ENCODE results near the gene PTPRG.

Gene PTPRG

DNA sequence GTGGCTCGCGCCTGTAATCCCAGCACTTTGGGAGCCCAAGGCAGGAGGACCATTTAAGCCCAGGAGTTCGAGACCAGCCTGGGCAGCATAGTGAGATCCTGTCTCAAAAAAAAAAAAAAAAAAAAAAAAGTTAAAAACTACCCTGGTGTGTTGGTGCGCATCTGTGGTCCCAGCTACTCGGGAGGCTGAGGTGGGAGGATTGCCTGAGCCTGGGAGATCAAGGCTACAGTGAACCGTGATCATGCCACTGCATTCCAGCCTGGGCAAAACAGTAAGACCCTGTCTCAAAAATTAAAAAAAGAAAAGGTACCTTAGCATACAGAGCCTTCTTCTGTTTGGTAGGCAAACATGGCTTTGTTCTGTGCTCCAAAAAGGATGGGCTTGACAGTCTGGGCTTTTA lies 57.5 kb downstream of the PTPRG start:
- DNase-seq (ENCODE audit: low spot score) = no peak

DNA sequence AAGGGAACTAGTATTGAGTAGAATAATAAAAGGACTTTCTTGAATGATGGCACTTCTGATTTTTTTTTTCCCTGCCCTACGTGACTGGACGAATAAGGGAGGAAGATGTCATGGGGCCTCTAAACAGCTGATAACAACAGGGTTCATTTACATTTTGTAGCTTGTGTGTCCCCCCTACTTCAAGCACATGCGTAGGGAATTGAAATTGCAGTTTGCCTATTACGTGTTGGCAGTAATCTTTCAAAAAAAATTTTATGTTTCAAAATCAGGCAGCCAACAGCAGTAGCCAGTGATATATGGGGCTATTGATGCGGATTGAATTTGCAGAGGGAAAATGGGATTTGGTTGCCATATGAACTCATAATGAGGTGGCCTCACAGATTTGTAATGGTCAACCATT lies 58.7 kb downstream of the PTPRG start:
- no peak for DNase-seq (ENCODE audit: low spot score)

GRCh38 chr3:61624300-61624699 lies 62.9 kb downstream of the PTPRG start:
- no peak for DNase-seq (ENCODE audit: low spot score)

DNA sequence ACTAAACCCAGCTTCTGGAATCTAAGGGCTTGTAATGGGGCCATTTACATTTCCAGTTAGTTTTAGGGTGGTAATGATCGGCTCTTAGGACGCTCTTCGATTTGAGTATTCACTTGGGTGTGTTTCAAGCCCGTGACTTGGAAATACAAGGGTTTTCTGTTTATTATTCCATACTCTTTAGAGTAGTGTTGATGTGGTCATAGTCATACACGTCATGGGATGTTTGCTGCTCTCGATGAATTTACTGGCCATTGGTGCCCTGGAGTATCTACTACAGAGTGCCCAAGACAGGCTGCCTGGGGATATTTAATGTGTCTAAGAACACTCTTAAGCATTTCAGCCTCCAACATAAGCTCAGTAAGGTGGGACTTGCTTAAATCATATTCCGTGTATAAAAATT lies 64.1 kb downstream of the PTPRG start:
- no peak for DNase-seq (ENCODE audit: low spot score)

- no peak for DNase-seq (ENCODE audit: low spot score)
These were observed 65.1 kb downstream of the PTPRG start for GRCh38 chr3:61626484-61626883.

DNA sequence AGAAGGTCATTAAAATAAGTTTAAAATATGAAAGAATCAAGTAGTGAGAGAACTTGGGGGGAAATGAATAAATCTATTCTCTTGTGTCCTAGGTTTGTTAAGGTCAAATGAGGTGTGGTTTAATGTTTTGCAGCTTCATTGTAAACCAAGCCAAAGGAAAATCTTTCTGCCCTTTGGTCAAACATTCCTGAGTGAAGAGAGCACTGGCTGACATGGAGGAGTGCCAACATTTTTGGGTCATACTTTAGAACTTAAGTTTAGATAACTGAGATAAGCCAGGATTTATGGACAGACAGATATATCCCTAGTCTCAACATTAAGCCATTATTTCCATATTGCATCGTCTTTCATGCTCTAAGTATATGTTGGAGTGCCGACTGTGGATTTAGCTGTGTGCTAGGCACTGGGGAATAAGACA lies 66.4 kb downstream of the PTPRG start:
- peak; percentile 4 for DNase-seq (ENCODE audit: low spot score)

DNA sequence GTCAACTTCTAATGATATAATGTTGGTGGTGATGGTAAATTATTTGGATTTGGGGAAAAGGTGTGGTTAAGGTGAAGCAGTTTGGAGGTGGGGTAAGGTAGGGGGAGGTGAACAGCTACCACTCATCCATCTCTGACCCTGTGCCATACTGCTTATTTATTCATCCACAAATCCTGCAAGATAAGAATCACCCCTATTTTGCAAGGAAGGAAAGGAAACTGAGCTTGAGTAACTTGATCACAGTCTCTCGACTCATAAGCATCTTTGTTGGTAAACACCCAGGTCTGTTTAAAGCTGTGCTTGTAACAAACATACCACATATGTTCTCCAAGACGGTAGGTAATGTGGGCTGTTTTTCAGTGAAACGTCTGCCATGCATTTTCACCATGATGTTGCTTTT lies 67.3 kb downstream of the PTPRG start:
- no peak for DNase-seq (ENCODE audit: low spot score)

DNA sequence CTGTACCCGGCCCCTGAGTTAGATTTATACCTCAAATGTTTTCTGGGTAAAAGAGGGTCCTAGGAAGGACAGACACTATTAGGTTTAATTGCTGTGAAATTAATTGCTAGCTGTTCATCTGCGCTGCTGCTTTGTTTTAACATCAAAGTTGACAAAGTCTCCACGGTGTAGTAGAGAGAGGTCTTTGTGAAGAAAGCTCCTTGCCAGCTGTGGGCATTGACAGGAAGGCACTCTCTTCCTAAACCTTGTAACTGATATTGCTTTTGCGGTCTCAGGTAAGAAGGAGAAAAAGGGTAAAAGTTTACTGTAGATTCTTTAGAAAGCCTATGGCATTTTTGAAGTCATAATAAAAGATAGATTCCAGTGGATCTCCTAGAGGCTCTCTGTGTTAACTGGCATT lies 68.1 kb downstream of the PTPRG start:
- DNase-seq (ENCODE audit: low spot score) = no peak

GRCh38 chr3:61631108-61631769 lies 69.9 kb downstream of the PTPRG start:
- no peak for DNase-seq (ENCODE audit: low spot score)

DNA sequence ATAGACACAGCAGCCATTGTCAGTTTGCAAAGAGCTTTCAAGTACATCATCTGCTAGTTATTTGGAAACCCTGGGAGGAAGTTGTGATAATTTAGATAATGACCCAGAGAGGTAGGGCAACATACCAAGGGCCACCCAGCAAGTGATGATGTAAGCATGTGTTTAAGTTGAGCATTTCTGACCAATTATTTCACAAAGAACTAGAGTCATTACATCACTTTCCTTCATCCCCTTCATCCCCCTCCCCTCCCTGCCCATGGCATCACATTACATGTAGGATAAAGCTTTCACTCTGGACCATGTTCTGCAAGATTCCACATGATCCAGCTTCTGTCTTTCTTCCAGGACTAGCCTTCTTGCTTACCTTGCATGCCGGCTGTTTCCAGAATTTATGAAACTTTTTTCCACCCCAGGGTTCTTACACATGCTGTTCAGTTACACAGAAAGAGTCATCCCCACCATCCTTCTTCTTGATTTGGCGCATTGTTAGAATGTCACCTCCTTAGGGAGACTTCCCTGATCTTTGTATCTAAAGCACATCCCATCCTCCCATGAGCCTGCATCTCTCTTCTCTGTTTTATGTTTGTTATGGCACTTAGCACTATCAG lies 71.3 kb downstream of the PTPRG start:
- DNase-seq (ENCODE audit: low spot score) = no peak

DNA sequence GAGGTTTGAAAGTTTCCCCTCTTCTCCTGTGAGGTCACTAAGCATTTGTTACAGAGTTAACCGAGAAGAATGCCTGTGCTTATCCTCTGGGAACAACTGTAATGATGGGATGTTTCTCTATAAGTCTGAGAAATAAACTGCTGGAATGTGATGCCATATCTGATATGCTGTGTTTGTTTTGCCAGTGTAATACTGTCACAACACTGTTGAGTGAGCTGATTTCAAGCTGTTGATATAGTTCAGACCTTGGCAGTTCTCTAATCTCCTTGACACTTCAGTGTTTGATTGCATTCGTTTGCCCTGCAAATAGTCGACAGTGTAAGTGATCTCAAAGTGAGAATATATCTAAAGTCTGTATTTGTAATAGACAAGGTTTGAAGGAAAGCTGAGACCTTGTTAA lies 73.3 kb downstream of the PTPRG start:
- peak; percentile 3 for DNase-seq (ENCODE audit: low spot score)

DNA sequence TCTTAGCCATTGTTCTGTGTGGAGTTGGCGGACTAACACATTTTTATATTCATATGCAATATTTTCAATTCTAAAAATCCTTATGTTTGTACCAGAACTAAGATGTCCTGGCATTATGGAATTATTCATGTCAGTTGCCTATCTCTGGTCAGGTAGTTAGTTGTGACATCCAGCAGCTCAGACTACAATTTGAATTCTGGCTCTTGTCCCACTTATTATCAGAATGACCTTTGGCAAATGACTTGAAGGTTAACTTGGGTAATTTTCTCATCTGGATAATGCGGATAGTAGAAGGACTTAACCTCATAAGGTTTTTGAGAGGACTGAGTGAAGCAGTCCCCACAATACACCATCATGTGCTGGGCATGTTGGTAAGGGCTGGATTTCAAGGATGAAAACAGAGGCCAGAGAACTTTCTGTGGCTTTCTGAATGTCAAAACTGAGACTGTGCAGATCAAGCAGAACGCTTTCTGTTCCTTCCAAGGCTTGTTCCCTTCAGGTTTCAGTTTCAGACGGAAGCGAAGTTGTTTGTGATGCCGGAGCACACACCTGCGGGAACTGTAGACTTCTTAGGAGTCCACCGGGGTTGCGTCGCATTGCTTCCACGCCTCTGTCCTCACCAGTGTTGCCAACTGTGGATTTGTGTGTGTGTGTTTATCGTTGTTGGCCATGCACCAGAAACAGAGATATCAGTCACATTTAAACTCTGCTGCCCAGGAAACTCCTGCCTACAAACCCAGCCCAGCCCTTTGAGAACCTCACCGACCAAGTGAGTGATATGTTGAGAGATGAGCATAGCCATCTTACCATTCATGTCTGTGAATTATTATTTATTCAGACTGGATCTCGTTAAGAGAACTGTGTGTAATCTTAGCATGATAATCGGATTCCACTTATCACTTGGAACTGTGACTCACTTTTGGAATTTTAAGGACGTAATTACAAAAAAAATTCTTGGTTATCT lies 76.0 kb downstream of the PTPRG start:
- DNase-seq (ENCODE audit: low spot score) = no peak

GRCh38 chr3:61638741-61639140 lies 77.4 kb downstream of the PTPRG start:
- no peak for DNase-seq (ENCODE audit: low spot score)

GRCh38 chr3:61639991-61640390 lies 78.6 kb downstream of the PTPRG start:
- DNase-seq (ENCODE audit: low spot score) = no peak

DNA sequence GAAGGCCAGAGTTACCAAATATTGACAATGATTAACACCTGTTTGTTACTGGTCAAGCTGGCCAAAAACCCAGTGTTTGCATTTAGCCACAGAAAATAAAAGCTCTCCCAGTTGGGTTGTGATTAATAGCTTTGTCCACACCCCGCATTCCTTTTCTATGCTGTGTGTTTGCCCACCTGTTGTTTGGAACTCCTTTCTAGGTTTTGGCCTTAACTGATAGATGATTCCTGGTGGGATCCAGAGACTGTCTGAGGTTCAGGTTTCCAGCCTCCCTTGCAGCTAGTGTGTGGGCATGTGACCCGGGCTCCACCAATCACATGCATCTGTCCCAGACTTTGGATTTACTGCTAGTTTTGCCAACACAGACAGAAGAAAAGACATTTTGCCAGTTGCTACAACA lies 83.8 kb downstream of the PTPRG start:
- no peak for DNase-seq (ENCODE audit: low spot score)

DNA sequence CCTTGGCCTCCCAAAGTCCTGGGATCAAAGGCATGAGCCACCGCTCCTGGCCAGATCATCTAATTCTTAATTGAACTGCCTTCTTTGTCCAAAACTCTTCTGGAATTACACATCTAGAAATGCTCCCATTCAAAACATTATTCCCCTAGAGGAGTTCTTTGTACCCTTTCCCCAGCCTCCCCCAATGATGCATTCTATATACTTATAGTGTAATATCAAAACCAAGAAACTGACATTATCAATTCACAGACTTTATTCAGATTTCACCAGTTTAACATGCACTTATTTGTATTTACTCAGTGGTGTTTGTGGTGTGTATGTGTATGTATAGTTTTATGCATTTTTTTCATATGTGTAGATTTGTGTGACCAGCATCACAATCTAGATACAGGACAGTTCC lies 85.0 kb downstream of the PTPRG start:
- no peak for DNase-seq (ENCODE audit: low spot score)

DNA sequence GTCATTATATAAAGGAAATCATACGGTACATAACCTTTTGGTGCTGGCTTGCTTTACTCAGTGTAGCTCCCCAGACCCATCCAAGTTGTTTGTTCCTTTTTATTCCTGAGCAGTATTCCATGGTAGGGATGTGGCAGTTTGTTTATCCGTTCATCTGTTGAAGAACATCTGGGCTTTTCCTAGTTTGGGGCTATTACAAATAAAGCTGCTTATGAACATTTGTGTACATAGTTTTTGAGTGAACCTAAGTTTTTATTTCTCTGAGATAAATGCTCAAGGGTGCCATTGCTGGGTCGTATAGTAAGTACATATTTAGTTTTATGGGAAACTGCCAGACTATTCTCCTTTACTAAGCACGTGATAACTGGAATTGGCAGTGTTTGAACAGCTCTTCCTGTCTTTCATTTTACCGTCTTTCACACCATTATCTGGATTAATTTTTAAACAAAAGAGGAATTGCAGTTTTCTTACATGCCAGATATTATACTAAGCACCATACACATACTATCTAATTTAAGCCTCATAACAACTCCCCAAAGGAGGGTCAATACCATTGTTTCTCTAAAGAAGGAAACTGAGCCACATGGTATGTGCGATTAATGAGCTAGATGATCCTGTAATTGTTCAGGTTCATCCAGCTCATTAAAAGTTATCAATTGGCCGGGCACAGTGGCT lies 85.6 kb downstream of the PTPRG start:
- DNase-seq (ENCODE audit: low spot score) = no peak

DNA sequence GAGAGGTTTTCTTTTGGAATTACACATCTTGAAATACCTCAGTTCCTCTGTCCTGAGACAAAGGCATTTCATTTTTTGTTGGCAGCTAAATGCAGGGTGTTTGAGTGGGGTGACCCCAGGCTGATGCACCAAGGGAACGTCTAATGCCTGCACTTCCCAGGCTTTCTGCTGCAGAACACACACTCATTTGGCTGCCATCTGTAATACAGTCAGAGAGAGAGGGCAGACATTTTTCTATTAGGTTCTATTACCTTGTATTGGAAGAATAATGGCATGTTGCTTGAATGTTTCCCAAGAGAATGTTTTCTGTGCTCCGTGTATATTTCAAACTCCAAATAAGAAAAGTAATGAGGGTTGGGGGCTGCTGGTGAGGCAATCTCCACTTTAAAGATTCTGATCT lies 87.1 kb downstream of the PTPRG start:
- no peak for DNase-seq (ENCODE audit: low spot score)

GRCh38 chr3:61649381-61650170 lies 88.2 kb downstream of the PTPRG start:
- no peak for DNase-seq (ENCODE audit: low spot score)

DNA sequence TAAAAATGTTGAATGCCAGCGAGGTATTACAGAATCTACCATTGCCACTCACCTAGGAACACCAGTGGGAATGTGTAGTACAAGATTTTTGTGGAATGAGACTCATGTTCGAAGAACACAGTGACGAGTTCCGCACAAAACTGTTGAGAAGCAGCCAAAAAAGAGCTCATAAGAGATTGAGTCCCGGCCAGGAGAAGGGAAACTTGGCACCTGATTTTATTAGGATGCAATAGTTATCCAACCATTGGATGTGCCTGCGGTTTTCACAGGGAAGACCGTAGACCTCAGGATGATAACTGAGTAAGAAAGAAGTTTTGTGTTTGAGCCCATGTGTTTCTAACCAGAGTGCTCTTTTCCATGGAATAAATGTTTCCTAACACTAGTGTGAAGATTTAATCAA lies 88.9 kb downstream of the PTPRG start:
- DNase-seq (ENCODE audit: low spot score) = no peak

DNA sequence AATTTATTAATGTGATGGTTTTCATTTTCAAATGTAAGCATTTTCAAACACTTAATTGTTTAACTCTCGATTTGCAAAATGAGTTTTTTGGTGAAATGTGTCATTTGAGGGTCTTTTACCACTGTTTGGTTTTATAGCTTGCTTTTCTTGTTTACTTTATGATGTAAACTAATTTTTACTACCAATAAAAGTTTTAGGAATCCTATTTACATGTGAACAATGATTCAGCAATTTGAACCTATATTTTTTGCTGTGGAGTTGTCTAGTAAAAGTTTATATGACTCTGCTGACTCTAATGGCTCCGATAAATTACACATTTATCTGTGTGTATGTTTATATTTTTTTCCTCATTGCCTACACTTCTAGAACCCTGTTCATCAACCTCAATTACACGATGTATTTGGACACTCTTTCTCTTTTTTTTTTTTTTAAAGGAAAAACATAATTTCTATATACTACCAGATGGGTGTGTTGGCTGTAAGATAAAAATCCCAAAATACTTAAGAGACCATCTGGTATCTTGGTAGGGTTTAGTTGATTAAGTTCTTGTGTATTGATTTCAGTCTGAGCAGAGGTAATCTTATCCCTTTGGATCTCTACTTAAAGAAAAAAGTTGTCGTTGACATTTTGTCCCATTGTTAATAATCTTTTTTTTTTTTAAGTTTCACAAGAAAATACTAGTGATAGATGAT lies 89.5 kb downstream of the PTPRG start:
- no peak for DNase-seq (ENCODE audit: low spot score)
